Endothelial cell (in vitro differentiated cells): ENCODE results near the gene SNX24. TPM values are rescaled to one million over a fixed set of nuclear protein-coding genes. Genes with fewer than 3 reads are reported as not detected.

Source experiments
- DNase-seq: peaks from one replicate; pipeline ENCODE4 v3.0.0; 2021; ENCODE audit warnings: low spot score
- H3K27ac Mint-ChIP-seq: one replicate; pipeline ENCODE4 v1.8.0; 2021; ENCODE audit warnings: mixed read lengths, inconsistent platforms; ENCODE audit not compliant: unreplicated experiment
- H3K27me3 Mint-ChIP-seq: one replicate; pipeline ENCODE4 v1.8.0; 2021; ENCODE audit warnings: mild to moderate bottlenecking, moderate library complexity, mixed read lengths, inconsistent platforms; ENCODE audit not compliant: unreplicated experiment
- H3K36me3 Mint-ChIP-seq: one replicate; pipeline ENCODE4 v1.8.0; 2021; ENCODE audit warnings: mild to moderate bottlenecking, low read depth, mixed read lengths, inconsistent platforms; ENCODE audit not compliant: unreplicated experiment
- H3K4me1 Mint-ChIP-seq: one replicate; pipeline ENCODE4 v1.8.0; 2021; ENCODE audit warnings: mild to moderate bottlenecking, mixed read lengths, inconsistent platforms; ENCODE audit not compliant: unreplicated experiment
- H3K4me3 Mint-ChIP-seq: one replicate; pipeline ENCODE4 v1.8.0; 2021; ENCODE audit warnings: mild to moderate bottlenecking, mixed read lengths, inconsistent platforms; ENCODE audit not compliant: unreplicated experiment
- H3K9me3 Mint-ChIP-seq: one replicate; pipeline ENCODE4 v1.8.0; 2021; ENCODE audit warnings: mixed read lengths, inconsistent platforms; ENCODE audit not compliant: unreplicated experiment
- CTCF ChIP-seq: fragments of 200-600 bp; sonication (generic); IDR thresholded peaks from one replicate; pipeline ENCODE4 v1.5.0; 2021; ENCODE audit warnings: antibody characterized with exemption; ENCODE audit not compliant: unreplicated experiment
- total RNA-seq: library from RNA; stranded (reverse); fragmentation: NEBNext Ultra II Directional; extraction: Animal tissue kit (Norgen Biotek cat#: 25700); gene quantifications from one replicate; pipeline ENCODE4 v1.2.1, GENCODE V29; 2021; ENCODE audit not compliant: unreplicated experiment

The SNX24 gene
- total RNA-seq, 1 donor from 2014 or later: 16.1 TPM

DNA sequence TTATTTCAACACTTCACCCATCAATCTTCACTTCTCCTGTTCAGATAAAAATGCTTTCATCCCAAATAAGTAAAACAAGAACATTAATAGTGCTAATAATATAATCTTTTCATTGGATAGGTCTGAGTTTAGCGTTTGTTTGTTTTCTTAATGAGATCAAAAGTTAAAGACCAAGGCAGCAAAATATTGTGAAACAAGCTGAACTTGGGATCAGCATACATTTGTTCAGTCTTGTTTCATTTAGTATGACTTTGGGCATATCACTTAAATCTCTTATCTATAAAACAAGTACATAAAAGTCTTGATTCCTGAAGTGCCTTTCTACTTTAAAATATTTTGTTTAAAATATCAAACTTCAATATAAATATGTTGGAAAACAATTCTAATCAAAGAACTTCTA lies 13.4 kb upstream of the SNX24 start:
- TF ChIP-seq CTCF: no peak
- no peak overlapping the region for H3K4me3 Mint-ChIP-seq
- H3K27ac Mint-ChIP-seq: no peak overlapping the region
- no peaks in the 10 kb centered on the region for H3K27me3 Mint-ChIP-seq
- no peak for DNase-seq
- H3K9me3 Mint-ChIP-seq: no peaks in the 10 kb centered on the region
- no peaks in the 10 kb centered on the region for H3K36me3 Mint-ChIP-seq
- no peaks in the 10 kb centered on the region for H3K4me1 Mint-ChIP-seq

GRCh38 chr5:122835681-122836080 lies 9.7 kb upstream of the SNX24 start:
- no peaks in the 10 kb centered on the region for H3K27me3 Mint-ChIP-seq

GRCh38 chr5:122836947-122837346 lies 8.5 kb upstream of the SNX24 start:
- no peak for TF ChIP-seq CTCF
- no peaks in the 10 kb centered on the region for H3K27me3 Mint-ChIP-seq
- peaks cover 4% of the 10 kb centered on the region for H3K36me3 Mint-ChIP-seq
- H3K4me1 Mint-ChIP-seq: peaks cover 13% of the 10 kb centered on the region
- DNase-seq: no peak
- H3K4me3 Mint-ChIP-seq: no peak overlapping the region
- H3K27ac Mint-ChIP-seq: no peak overlapping the region
- no peaks in the 10 kb centered on the region for H3K9me3 Mint-ChIP-seq

More at GRCh38 chr5:122835681-122836080, 9.7 kb upstream of the SNX24 start:
- Mint-ChIP-seq H3K4me1 (peaks cover 10% of the 10 kb centered on the region), H3K36me3 (no peaks in the 10 kb centered on the region), H3K4me3 (no peak overlapping the region), H3K27ac (no peak overlapping the region), H3K9me3 (no peaks in the 10 kb centered on the region)
- TF ChIP-seq CTCF: no peak
- DNase-seq: no peak

GRCh38 chr5:122839731-122840130 lies 5.7 kb upstream of the SNX24 start:
- H3K27ac Mint-ChIP-seq: no peak overlapping the region
- no peak overlapping the region for H3K4me3 Mint-ChIP-seq
- H3K9me3 Mint-ChIP-seq: no peaks in the 10 kb centered on the region
- DNase-seq: no peak
- no peak for TF ChIP-seq CTCF
- H3K4me1 Mint-ChIP-seq: peaks cover 17% of the 10 kb centered on the region
- peaks cover 8% of the 10 kb centered on the region for H3K27me3 Mint-ChIP-seq
- H3K36me3 Mint-ChIP-seq: peaks cover 4% of the 10 kb centered on the region

- peaks cover 26% of the 10 kb centered on the region for H3K4me1 Mint-ChIP-seq
- no peak for DNase-seq
- peaks cover 8% of the 10 kb centered on the region for H3K27me3 Mint-ChIP-seq
- H3K27ac Mint-ChIP-seq: no peak overlapping the region
- H3K36me3 Mint-ChIP-seq: peaks cover 4% of the 10 kb centered on the region
- TF ChIP-seq CTCF: no peak
- H3K9me3 Mint-ChIP-seq: no peaks in the 10 kb centered on the region
- no peak overlapping the region for H3K4me3 Mint-ChIP-seq
Measured at GRCh38 chr5:122842016-122842580, 3.3 kb upstream of the SNX24 start.
